ENCODE data around the gene CST9. TPM values are rescaled to one million over a fixed set of nuclear protein-coding genes. Genes with fewer than 3 reads are reported as not detected.

Gene CST9
- total and polyA plus RNA-seq, 2 of the 13 experiments (the other 11 are each of a cell fraction or from before 2014, with no cell fraction given): 0.07 TPM; not detected in 1

DNA sequence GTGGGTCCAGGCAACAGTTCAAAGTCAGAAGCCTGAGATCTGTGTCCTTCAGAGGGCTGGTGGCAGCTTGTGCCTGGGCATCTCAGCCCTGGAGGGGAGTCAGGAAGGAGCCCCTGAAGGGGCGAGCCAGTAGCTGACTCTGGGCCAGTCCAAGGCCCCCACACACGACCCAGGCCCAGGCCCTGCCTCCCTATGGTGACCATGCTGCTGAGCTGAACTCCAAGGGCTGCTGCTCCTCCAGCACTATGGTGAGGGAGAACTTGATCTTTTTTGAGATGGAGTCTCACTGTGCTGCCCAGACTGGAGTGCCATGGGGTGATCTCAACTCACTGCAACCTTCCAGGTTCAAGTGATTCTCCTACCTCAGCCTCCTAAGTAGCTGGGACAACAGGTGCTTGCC lies 47.2 kb upstream of the CST9 start (continued):
- TF ChIP-seq DNMT3B (CRISPR knock-in tag; conservative IDR thresholded peaks at IDR 0.05) (no peak), ZSCAN21 (CRISPR knock-in tag; IDR thresholded peaks at IDR 0.05; ENCODE audit: borderline replicate concordance) (0 out of 2 replicates have a peak, but pooled peaks have one; percentile 47), SMYD3 (CRISPR knock-in tag; IDR thresholded peaks at IDR 0.05) (no peak), ZFX (CRISPR knock-in tag; IDR thresholded peaks at IDR 0.05; ENCODE audit: low read depth) (no peak), ZNF121 (CRISPR knock-in tag; IDR thresholded peaks at IDR 0.05) (peak; percentile 56; the same call in 1 of the 2 replicates), NR2F6 (IDR thresholded peaks at IDR 0.05) (no peak), NR2F6 (CRISPR knock-in tag; IDR thresholded peaks at IDR 0.05) (no peak), ZNF629 (CRISPR knock-in tag; conservative IDR thresholded peaks at IDR 0.05) (0 out of 2 replicates have a peak, but pooled peaks have one; percentile 17), ZNF740 (CRISPR knock-in tag; IDR thresholded peaks at IDR 0.05) (no peak), KDM2A (CRISPR knock-in tag; IDR thresholded peaks at IDR 0.05; ENCODE audit: borderline replicate concordance, low read depth) (peak; percentile 26; the same call in 1 of the 2 replicates), TEAD3 (CRISPR knock-in tag; optimal IDR thresholded peaks at IDR 0.05; ENCODE audit: borderline replicate concordance) (no peak), ZNF343 (CRISPR knock-in tag; IDR thresholded peaks at IDR 0.05) (no peak), ZSCAN31 (CRISPR knock-in tag; IDR thresholded peaks at IDR 0.05; ENCODE audit: low read depth) (no peak), MLLT10 (CRISPR knock-in tag; IDR thresholded peaks at IDR 0.05) (no peak), WIZ (CRISPR knock-in tag; IDR thresholded peaks at IDR 0.05) (0 out of 2 replicates have a peak, but pooled peaks have one; percentile 61), ZNF550 (CRISPR knock-in tag; IDR thresholded peaks at IDR 0.05; ENCODE audit: borderline replicate concordance) (no peak), HIVEP1 (CRISPR knock-in tag; IDR thresholded peaks at IDR 0.05) (0 out of 2 replicates have a peak, but pooled peaks have one; percentile 24), EZH2 (conservative IDR thresholded peaks at IDR 0.05; ENCODE audit: low read depth, low read length) (no peak), ZNF816 (CRISPR knock-in tag; IDR thresholded peaks at IDR 0.05; ENCODE audit: borderline replicate concordance) (no peak)
- TF ChIP-seq, protein P1, sequence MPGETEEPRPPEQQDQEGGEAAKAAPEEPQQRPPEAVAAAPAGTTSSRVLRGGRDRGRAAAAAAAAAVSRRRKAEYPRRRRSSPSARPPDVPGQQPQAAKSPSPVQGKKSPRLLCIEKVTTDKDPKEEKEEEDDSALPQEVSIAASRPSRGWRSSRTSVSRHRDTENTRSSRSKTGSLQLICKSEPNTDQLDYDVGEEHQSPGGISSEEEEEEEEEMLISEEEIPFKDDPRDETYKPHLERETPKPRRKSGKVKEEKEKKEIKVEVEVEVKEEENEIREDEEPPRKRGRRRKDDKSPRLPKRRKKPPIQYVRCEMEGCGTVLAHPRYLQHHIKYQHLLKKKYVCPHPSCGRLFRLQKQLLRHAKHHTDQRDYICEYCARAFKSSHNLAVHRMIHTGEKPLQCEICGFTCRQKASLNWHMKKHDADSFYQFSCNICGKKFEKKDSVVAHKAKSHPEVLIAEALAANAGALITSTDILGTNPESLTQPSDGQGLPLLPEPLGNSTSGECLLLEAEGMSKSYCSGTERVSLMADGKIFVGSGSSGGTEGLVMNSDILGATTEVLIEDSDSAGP (CRISPR knock-in tag; IDR thresholded peaks at IDR 0.05; ENCODE audit: borderline replicate concordance): 0 out of 2 replicates have a peak, but pooled peaks have one; percentile 31

All from HepG2 (cell line).